Measurements from ENCODE around the gene RBMS2. TPM values are rescaled to one million over a fixed set of nuclear protein-coding genes. Genes with fewer than 3 reads are reported as not detected.

The RBMS2 gene
- total and polyA plus RNA-seq, 2 experiments from 2014 or later = 28.7 TPM

DNA sequence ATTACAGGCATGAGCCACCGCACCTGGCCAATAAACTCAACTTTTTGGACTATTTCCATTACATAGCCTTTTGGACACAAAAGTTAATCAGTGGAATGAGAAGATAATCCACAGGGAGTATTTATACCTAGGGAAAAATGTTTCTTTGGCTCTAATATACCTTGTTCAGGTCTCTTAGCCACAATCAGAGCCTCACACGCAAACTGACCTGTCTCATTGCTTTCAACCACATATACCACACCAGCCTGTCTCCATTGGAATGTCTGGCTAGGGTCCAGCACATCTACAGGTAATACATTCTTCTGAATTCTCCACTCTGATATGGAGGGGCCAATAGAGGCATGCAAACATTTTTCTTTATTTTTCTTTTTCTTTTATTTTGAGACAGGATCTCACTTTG lies 3.8 kb upstream of the RBMS2 start:
- Histone ChIP-seq H3K9me2 (ENCODE audit: insufficient read depth) (no peaks in the 10 kb centered on the region), H3K4me2 (ENCODE audit: unreplicated experiment) (peak overlapping the region; percentile 41), H3K27ac (peak overlapping the region; percentile 68), H3K9me3 (ENCODE audit: low read depth) (no peaks in the 10 kb centered on the region), H3K4me3 (no peak overlapping the region), H3K36me3 (ENCODE audit: low read depth) (no peaks in the 10 kb centered on the region), H3F3A (ENCODE audit: insufficient read depth) (peaks cover 35% of the 10 kb centered on the region), H3K27me3 (replicated peaks; ENCODE audit: insufficient read depth) (no peaks in the 10 kb centered on the region), H4K20me1 (ENCODE audit: insufficient read depth) (no peaks in the 10 kb centered on the region), H3K79me2 (ENCODE audit: insufficient read depth) (peaks cover 10% of the 10 kb centered on the region), H3K9ac (peak overlapping the region; percentile 47; the same call in 1 of the 2 replicates), H2AFZ (peak overlapping the region; percentile 67), H3K4me1 (ENCODE audit: insufficient read depth) (peaks cover 34% of the 10 kb centered on the region)
- in situ Hi-C loops (cut with MboI) = no loop called here
- 100% methylated on average over 2 of the region's 2 CpGs for WGBS, 2 experiments (ENCODE audit: low coverage in 1 of 2, low lambda C conversion rate in 2 of 2, missing lambda C conversion rate in 2 of 2)
- no peak for DNase-seq
- TF ChIP-seq EZH2phosphoT487 (IDR thresholded peaks at IDR 0.05; ENCODE audit: insufficient read depth, low read depth) = no peak
- TF ChIP-seq EZH2 (IDR thresholded peaks at IDR 0.05; ENCODE audit: insufficient read depth, poor library complexity, severe bottlenecking) = no peak

DNA sequence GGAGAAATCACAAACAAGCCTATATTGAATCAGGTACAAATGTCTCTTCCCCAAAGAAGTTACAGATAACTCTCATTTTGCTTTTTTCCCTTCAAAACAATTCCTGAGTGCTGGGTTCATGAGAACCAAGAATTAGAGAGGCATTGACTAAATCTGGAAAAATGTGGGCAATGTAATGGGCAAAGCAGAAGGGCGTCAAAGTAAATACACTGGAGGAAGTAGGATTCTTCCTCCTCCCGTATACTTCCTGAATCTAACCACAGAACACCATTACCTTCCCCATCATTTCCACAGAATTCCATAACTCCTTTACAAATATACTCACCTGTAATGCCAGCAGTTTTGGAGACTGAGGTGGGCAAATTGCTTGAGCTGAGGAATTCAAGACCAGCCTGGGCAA lies 3.0 kb upstream of the RBMS2 start:
- Histone ChIP-seq H3K9ac (peak overlapping the region; percentile 47; the same call in 1 of the 2 replicates), H3K4me3 (no peak overlapping the region), H4K20me1 (ENCODE audit: insufficient read depth) (no peaks in the 10 kb centered on the region), H3K27me3 (replicated peaks; ENCODE audit: insufficient read depth) (no peaks in the 10 kb centered on the region), H3K36me3 (ENCODE audit: low read depth) (no peaks in the 10 kb centered on the region), H3K4me2 (ENCODE audit: unreplicated experiment) (peak overlapping the region; percentile 41), H2AFZ (peak overlapping the region; percentile 67), H3K9me3 (ENCODE audit: low read depth) (no peaks in the 10 kb centered on the region), H3K9me2 (ENCODE audit: insufficient read depth) (no peaks in the 10 kb centered on the region), H3K27ac (peak overlapping the region; percentile 68), H3K4me1 (ENCODE audit: insufficient read depth) (peaks cover 37% of the 10 kb centered on the region), H3F3A (ENCODE audit: insufficient read depth) (peaks cover 43% of the 10 kb centered on the region), H3K79me2 (ENCODE audit: insufficient read depth) (peaks cover 18% of the 10 kb centered on the region)
- TF ChIP-seq EZH2phosphoT487 (IDR thresholded peaks at IDR 0.05; ENCODE audit: insufficient read depth, low read depth) (no peak), EZH2 (IDR thresholded peaks at IDR 0.05; ENCODE audit: insufficient read depth, poor library complexity, severe bottlenecking) (no peak)
- WGBS, 2 experiments (ENCODE audit: low coverage in 1 of 2, low lambda C conversion rate in 2 of 2, missing lambda C conversion rate in 2 of 2) = 10 to 11% methylated on average over 2 of the region's 2 CpGs
- in situ Hi-C loops (cut with MboI) = no loop called here
- peak; percentile 77 for DNase-seq

DNA sequence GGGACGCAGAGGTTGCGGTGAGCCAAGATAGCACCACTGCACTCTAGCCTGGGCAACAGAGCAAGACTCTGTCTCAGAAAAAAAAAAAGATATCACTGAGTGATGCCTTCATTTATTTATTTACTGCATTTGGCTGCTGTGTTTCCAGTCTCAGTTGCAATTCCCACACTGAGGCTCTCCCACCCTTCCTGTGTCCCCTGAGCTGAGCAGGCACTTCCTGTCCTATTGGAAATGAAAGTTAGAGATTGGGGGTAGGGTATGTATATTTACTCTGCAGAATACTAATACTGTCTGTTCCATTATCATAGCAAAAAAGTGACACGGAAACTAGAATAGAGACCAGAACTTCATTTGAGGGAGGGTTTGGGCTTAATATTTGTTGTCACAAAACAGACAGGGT lies 1.6 kb upstream of the RBMS2 start:
- peak overlapping the region; percentile 80 for H3K4me3 ChIP-seq
- peak; percentile 41 for DNase-seq
- no peaks in the 10 kb centered on the region for H4K20me1 ChIP-seq (ENCODE audit: insufficient read depth)
- H3K9ac ChIP-seq = peak overlapping the region; percentile 81
- H3K79me2 ChIP-seq (ENCODE audit: insufficient read depth) = peaks cover 32% of the 10 kb centered on the region
- peak overlapping the region; percentile 90 for H3K4me2 ChIP-seq (ENCODE audit: unreplicated experiment)
- H3K9me2 ChIP-seq (ENCODE audit: insufficient read depth) = no peaks in the 10 kb centered on the region
- TF ChIP-seq EZH2phosphoT487 (IDR thresholded peaks at IDR 0.05; ENCODE audit: insufficient read depth, low read depth) (no peak), EZH2 (IDR thresholded peaks at IDR 0.05; ENCODE audit: insufficient read depth, poor library complexity, severe bottlenecking) (no peak)
- no peaks in the 10 kb centered on the region for H3K36me3 ChIP-seq (ENCODE audit: low read depth)
- peak overlapping the region; percentile 87 for H2AFZ ChIP-seq
- peak overlapping the region; percentile 68 for H3K27ac ChIP-seq
- H3K9me3 ChIP-seq (ENCODE audit: low read depth) = no peaks in the 10 kb centered on the region
- in situ Hi-C loops (cut with MboI) = no loop called here
- peaks cover 43% of the 10 kb centered on the region for H3F3A ChIP-seq (ENCODE audit: insufficient read depth)
- peaks cover 46% of the 10 kb centered on the region for H3K4me1 ChIP-seq (ENCODE audit: insufficient read depth)
- 68 to 69% methylated on average over 3 of the region's 3 CpGs for WGBS, 2 experiments (ENCODE audit: low coverage in 1 of 2, low lambda C conversion rate in 2 of 2, missing lambda C conversion rate in 2 of 2)
- no peaks in the 10 kb centered on the region for H3K27me3 ChIP-seq (replicated peaks; ENCODE audit: insufficient read depth)

DNA sequence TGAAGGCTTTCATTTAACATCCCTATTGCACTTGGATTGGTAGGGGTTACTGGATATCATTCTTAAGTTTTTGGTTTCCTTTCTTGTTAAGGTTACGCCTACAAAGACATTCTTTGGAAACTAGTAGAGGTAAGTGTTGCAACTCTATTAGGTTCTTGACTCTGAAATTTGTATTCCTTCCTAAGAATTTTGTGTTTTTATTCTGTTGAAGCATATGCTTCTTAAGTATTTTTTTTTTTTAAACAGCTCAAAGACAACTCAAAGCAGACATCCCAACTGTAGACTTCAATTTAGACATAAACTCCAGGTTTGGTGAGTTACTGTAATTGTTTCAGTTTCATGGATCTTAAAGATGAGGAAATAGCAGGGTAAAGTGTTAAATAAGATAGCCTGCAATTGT lies 1.1 kb upstream of the RBMS2 start:
- TF ChIP-seq EZH2 (IDR thresholded peaks at IDR 0.05; ENCODE audit: insufficient read depth, poor library complexity, severe bottlenecking) (no peak), EZH2phosphoT487 (IDR thresholded peaks at IDR 0.05; ENCODE audit: insufficient read depth, low read depth) (no peak)
- Histone ChIP-seq H2AFZ (peak overlapping the region; percentile 87), H3K4me3 (peak overlapping the region; percentile 80), H3K9me2 (ENCODE audit: insufficient read depth) (no peaks in the 10 kb centered on the region), H3K9me3 (ENCODE audit: low read depth) (no peaks in the 10 kb centered on the region), H4K20me1 (ENCODE audit: insufficient read depth) (no peaks in the 10 kb centered on the region), H3F3A (ENCODE audit: insufficient read depth) (peaks cover 43% of the 10 kb centered on the region), H3K27ac (peak overlapping the region; percentile 68), H3K4me1 (ENCODE audit: insufficient read depth) (peaks cover 49% of the 10 kb centered on the region), H3K36me3 (ENCODE audit: low read depth) (no peaks in the 10 kb centered on the region), H3K27me3 (replicated peaks; ENCODE audit: insufficient read depth) (no peaks in the 10 kb centered on the region), H3K9ac (peak overlapping the region; percentile 81), H3K4me2 (ENCODE audit: unreplicated experiment) (peak overlapping the region; percentile 90), H3K79me2 (ENCODE audit: insufficient read depth) (peaks cover 37% of the 10 kb centered on the region)
- peak; percentile 69 for DNase-seq
- in situ Hi-C loops (cut with MboI) = no loop called here
- WGBS, 2 experiments (ENCODE audit: low coverage in 1 of 2, low lambda C conversion rate in 2 of 2, missing lambda C conversion rate in 2 of 2) = 8 to 24% methylated on average over 1 of the region's 1 CpG

DNA sequence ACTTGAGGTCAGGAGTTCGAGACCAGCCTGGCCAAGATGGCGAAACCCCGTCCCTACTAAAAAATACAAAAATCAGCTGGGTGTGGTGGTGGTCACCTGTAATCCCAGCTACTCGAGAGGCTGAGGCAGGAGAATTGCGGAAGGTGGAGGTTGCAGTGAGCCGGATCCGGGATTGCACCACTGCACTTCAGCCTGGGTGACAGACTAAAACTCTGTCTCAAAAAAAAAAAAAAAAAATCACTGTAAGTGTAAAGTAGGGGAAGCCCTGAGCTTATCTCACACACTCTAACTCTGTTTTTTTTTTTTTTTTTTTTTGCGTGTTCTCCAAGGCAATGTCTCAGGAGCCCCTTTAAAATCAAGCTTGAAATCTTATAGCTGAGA lies 421 bp upstream of the RBMS2 start:
- peak; percentile 45 for DNase-seq
- H3K4me2 ChIP-seq (ENCODE audit: unreplicated experiment) = peak overlapping the region; percentile 90
- no peak for TF ChIP-seq EZH2 (IDR thresholded peaks at IDR 0.05; ENCODE audit: insufficient read depth, poor library complexity, severe bottlenecking)
- no peak for TF ChIP-seq EZH2phosphoT487 (IDR thresholded peaks at IDR 0.05; ENCODE audit: insufficient read depth, low read depth)
- peaks cover 56% of the 10 kb centered on the region for H3K4me1 ChIP-seq (ENCODE audit: insufficient read depth)
- peaks cover 43% of the 10 kb centered on the region for H3F3A ChIP-seq (ENCODE audit: insufficient read depth)
- WGBS, 2 experiments (ENCODE audit: low coverage in 1 of 2, low lambda C conversion rate in 2 of 2, missing lambda C conversion rate in 2 of 2) = 11 to 13% methylated on average over 8 of the region's 8 CpGs
- H3K4me3 ChIP-seq = peak overlapping the region; percentile 80
- H3K79me2 ChIP-seq (ENCODE audit: insufficient read depth) = peaks cover 44% of the 10 kb centered on the region
- peak overlapping the region; percentile 81 for H3K9ac ChIP-seq
- H3K27me3 ChIP-seq (replicated peaks; ENCODE audit: insufficient read depth) = no peaks in the 10 kb centered on the region
- in situ Hi-C loops (cut with MboI) = no loop called here
- H3K36me3 ChIP-seq (ENCODE audit: low read depth) = no peaks in the 10 kb centered on the region
- peak overlapping the region; percentile 68 for H3K27ac ChIP-seq
- no peaks in the 10 kb centered on the region for H3K9me2 ChIP-seq (ENCODE audit: insufficient read depth)
- H3K9me3 ChIP-seq (ENCODE audit: low read depth) = no peaks in the 10 kb centered on the region
- peak overlapping the region; percentile 87 for H2AFZ ChIP-seq
- H4K20me1 ChIP-seq (ENCODE audit: insufficient read depth) = no peaks in the 10 kb centered on the region

Measured in GM23248 (cell line).